PC-9 (cell line): Measurements from ENCODE around the gene TNIK.

Source experiments
- EZH2 ChIP-seq: fragments of 200-600 bp; sonication (generic); IDR thresholded peaks from 2 replicates; pipeline ENCODE4 v1.8.0; 2017; ENCODE audit warnings: antibody characterized with exemption, low read depth
- TF ChIP-seq, protein P1 (sequence below): fragments of 200-600 bp; sonication (generic); conservative IDR thresholded peaks from 2 replicates; pipeline ENCODE4 v1.6.1; 2017; ENCODE audit warnings: mixed run types, antibody characterized with exemption, mild to moderate bottlenecking, moderate library complexity

GRCh38 chr3:171176244-171176933 lies 283.8 kb downstream of the TNIK start:
- no peak for TF ChIP-seq EZH2
- TF ChIP-seq, protein P1, sequence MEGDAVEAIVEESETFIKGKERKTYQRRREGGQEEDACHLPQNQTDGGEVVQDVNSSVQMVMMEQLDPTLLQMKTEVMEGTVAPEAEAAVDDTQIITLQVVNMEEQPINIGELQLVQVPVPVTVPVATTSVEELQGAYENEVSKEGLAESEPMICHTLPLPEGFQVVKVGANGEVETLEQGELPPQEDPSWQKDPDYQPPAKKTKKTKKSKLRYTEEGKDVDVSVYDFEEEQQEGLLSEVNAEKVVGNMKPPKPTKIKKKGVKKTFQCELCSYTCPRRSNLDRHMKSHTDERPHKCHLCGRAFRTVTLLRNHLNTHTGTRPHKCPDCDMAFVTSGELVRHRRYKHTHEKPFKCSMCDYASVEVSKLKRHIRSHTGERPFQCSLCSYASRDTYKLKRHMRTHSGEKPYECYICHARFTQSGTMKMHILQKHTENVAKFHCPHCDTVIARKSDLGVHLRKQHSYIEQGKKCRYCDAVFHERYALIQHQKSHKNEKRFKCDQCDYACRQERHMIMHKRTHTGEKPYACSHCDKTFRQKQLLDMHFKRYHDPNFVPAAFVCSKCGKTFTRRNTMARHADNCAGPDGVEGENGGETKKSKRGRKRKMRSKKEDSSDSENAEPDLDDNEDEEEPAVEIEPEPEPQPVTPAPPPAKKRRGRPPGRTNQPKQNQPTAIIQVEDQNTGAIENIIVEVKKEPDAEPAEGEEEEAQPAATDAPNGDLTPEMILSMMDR: no peak
